ENCODE results near the gene LRRIQ1. TPM values are rescaled to one million over a fixed set of nuclear protein-coding genes. Genes with fewer than 3 reads are reported as not detected.

Gene LRRIQ1
- total and polyA plus RNA-seq, 2 of the 4 experiments (the other 2 are of a cell fraction): under 0.01 to 0.05 TPM

GRCh38 chr12:85273381-85274314 lies 237.5 kb downstream of the LRRIQ1 start:
- Histone ChIP-seq H2BK15ac (ENCODE audit: low read depth, low read length) (no peak overlapping the region), H3K27ac (ENCODE audit: insufficient read depth, low read length) (no peak overlapping the region), H2BK120ac (ENCODE audit: low read depth, low read length) (no peak overlapping the region), H4K8ac (ENCODE audit: low read depth in 2 of 2, low read length in 2 of 2) (no peak overlapping the region), H3K4ac (ENCODE audit: low read depth, low read length) (no peak overlapping the region), H4K20me1 (ENCODE audit: insufficient read depth, low read length) (no peaks in the 10 kb centered on the region), H3K36me3 (ENCODE audit: control insufficient read depth, insufficient read depth, low read length) (no peaks in the 10 kb centered on the region), H3K14ac (replicated peaks; ENCODE audit: low read depth, low read length) (no peak overlapping the region), H3K79me1 (ENCODE audit: low read depth in 1 of 2, low read length in 2 of 2) (no peaks in the 10 kb centered on the region), H4K91ac (ENCODE audit: insufficient read depth, low read depth, low read length) (no peak overlapping the region), H3K4me3 (ENCODE audit: insufficient read depth, low read depth, low read length) (no peak overlapping the region), H3K9me3 (ENCODE audit: control insufficient read depth, insufficient read depth, low read length) (peaks cover 8% of the 10 kb centered on the region), H3K23ac (ENCODE audit: low read depth, low read length) (no peak overlapping the region), H3K4me1 (ENCODE audit: control insufficient read depth, insufficient read depth, low read length) (no peaks in the 10 kb centered on the region), H2BK20ac (ENCODE audit: low read depth, low read length) (no peak overlapping the region), H2AK9ac (replicated peaks; ENCODE audit: low read depth, low read length, poor library complexity) (no peak overlapping the region), H3K9me1 (ENCODE audit: insufficient read depth, low read length) (no peaks in the 10 kb centered on the region), H3K27me3 (ENCODE audit: control insufficient read depth, insufficient read depth, low read length) (peaks cover 35% of the 10 kb centered on the region), H3K9ac (ENCODE audit: low read depth, low read length) (no peak overlapping the region), H4K5ac (ENCODE audit: low read depth, low read length) (no peak overlapping the region), H2AFZ (replicated peaks; ENCODE audit: low read length, poor library complexity) (no peak overlapping the region), H3K18ac (ENCODE audit: low read depth, low read length) (no peak overlapping the region), H2BK5ac (ENCODE audit: low read depth, low read length, poor library complexity, severe bottlenecking) (no peak overlapping the region), H2AK5ac (ENCODE audit: low read depth, low read length) (no peak overlapping the region), H3K4me2 (ENCODE audit: low read depth, low read length) (no peak overlapping the region), H3K56ac (ENCODE audit: extremely low read depth, insufficient read depth, low read length) (no peak overlapping the region)
- no TSS peak for BruUV-seq (replicated peaks)
- ChIA-PET POLR2A (ENCODE audit: unreplicated experiment) (no interaction called here), CTCF (interaction anchor here (0.7 kb wide), 1 partner anchor 32 kb away, joined by 3 read pairs; no protein-coding TSS in a partner anchor)
- in situ Hi-C loops (cut with MboI; ENCODE audit: low sequenced_read_pairs): no loop called here
- DNase-seq: no peak
- ATAC-seq (ENCODE audit: low read depth): no peak
- dilution Hi-C loops (cut with HindIII; ENCODE audit: low sequenced_read_pairs, unreplicated experiment): no loop called here
- WGBS, 2 experiments (ENCODE audit: extremely low coverage in 2 of 2, insufficient read length in 1 of 2): 6% methylated on average over 7 of the region's 37 CpGs; no CpG with 5 or more reads in 1 of the 2 experiments
- TF ChIP-seq BHLHE40 (IDR thresholded peaks at IDR 0.05; ENCODE audit: low read depth, low read length) (no peak), POLR2A (IDR thresholded peaks at IDR 0.05; ENCODE audit: low read depth, low read length) (no peak), ELK1 (IDR thresholded peaks at IDR 0.05; ENCODE audit: borderline replicate concordance, low read depth, low read length) (no peak), USF2 (IDR thresholded peaks at IDR 0.05; ENCODE audit: low read depth, low read length) (no peak), RCOR1 (IDR thresholded peaks at IDR 0.05; ENCODE audit: insufficient replicate concordance, low read length) (no peak), NFE2L2 (IDR thresholded peaks at IDR 0.05; ENCODE audit: low read depth, low read length) (no peak), CEBPB (IDR thresholded peaks at IDR 0.05; ENCODE audit: low read depth, low read length) (no peak), MAZ (IDR thresholded peaks at IDR 0.05; ENCODE audit: borderline replicate concordance, low read depth, low read length) (no peak), MXI1 (IDR thresholded peaks at IDR 0.05; ENCODE audit: borderline replicate concordance, low read depth, low read length) (no peak), FOS (IDR thresholded peaks at IDR 0.05; ENCODE audit: low read depth, low read length) (no peak), CHD1 (IDR thresholded peaks at IDR 0.05; ENCODE audit: low read depth, low read length) (no peak), RFX5 (IDR thresholded peaks at IDR 0.05; ENCODE audit: low read depth, low read length) (no peak), MAFK (IDR thresholded peaks at IDR 0.05; ENCODE audit: low read depth, low read length) (no peak)
- intact Hi-C loops (cut with micrococcal nuclease): no loop called here
